SK-N-SH (cell line): ENCODE results near the gene SPAG9. TPM values are rescaled to one million over a fixed set of nuclear protein-coding genes. Genes with fewer than 3 reads are reported as not detected.

Experiments used
- CTCF ChIA-PET: fragments of 300-600, 350-600 bp; formaldehyde crosslinking; extraction: SDS; loops from one replicate; lab custom pipeline; 2021; lab: Yijun Ruan, JAX
- POLR2A ChIA-PET: fragments of 350-600 bp; sonication (Branson Sonifier 250); formaldehyde crosslinking; extraction: SDS; loops from one replicate; lab custom pipeline; 2020; ENCODE audit warnings: antibody characterized with exemption, inconsistent platforms; lab: Yijun Ruan, JAX
- DNase-seq: peaks from one replicate; pipeline ENCODE4 v3.0.0; 2012
- H2AFZ ChIP-seq: fragments of 200-600 bp; sonication (generic); 2 replicates; pipeline ENCODE4 v1.8.1; 2016; ENCODE audit warnings: antibody characterized with exemption, mild to moderate bottlenecking, low read depth
- H3F3A ChIP-seq: fragments of 200-600 bp; sonication (generic); replicated peaks from 2 replicates; pipeline ENCODE3; 2016; ENCODE audit warnings: antibody characterized with exemption, mild to moderate bottlenecking; ENCODE audit not compliant: insufficient read depth
- H3K27ac ChIP-seq, 2 experiments: fragments of 200-500 bp in 1 of 2; fragments of 200-600 bp in 1 of 2; sonication (Bioruptor generic) in 1 of 2; sonication (generic), shearing (Covaris generic) in 1 of 2; 2 replicates each; pipeline versions ENCODE4 v1.5.1 to v1.6.1; 2014 to 2016; ENCODE audit warnings: low read depth in 2 of 2, inconsistent platforms in 1 of 2, low read length in 1 of 2, mild to moderate bottlenecking in 1 of 2, mixed read lengths in 1 of 2
- H3K27me3 ChIP-seq: fragments of 200-600 bp; sonication (generic), shearing (Covaris generic); 2 replicates; pipeline ENCODE4 v1.6.1; 2016; ENCODE audit warnings: mixed run types; ENCODE audit not compliant: insufficient read depth
- H3K36me3 ChIP-seq, 2 experiments: fragments of 200-500 bp in 1 of 2; fragments of 200-600 bp in 1 of 2; sonication (Bioruptor generic) in 1 of 2; sonication (generic) in 1 of 2; replicated peaks in 1 of 2; 2 replicates each; pipeline versions ENCODE3 to v1.5.1; 2014 to 2016; ENCODE audit warnings: low read length in 1 of 2, mild to moderate bottlenecking in 1 of 2; ENCODE audit not compliant: insufficient read depth in 2 of 2, control insufficient read depth in 1 of 2
- H3K4me1 ChIP-seq, 2 experiments: fragments of 200-500 bp in 1 of 2; fragments of 200-600 bp in 1 of 2; sonication (Bioruptor generic) in 1 of 2; sonication (generic), shearing (Covaris generic) in 1 of 2; 2 replicates each; pipeline versions ENCODE4 v1.5.1 to v1.6.1; 2014 to 2016; ENCODE audit warnings: low read depth in 1 of 2, low read length in 1 of 2, mixed run types in 1 of 2; ENCODE audit not compliant: insufficient read depth in 2 of 2, control insufficient read depth in 1 of 2
- H3K4me2 ChIP-seq: fragments of 200-600 bp; sonication (generic), shearing (Covaris generic); 2 replicates; pipeline ENCODE4 v1.6.1; 2017; ENCODE audit warnings: mixed run types
- H3K4me3 ChIP-seq, 2 experiments: fragments of 200-500 bp in 1 of 2; fragments of 200-600 bp in 1 of 2; sonication (Bioruptor generic) in 1 of 2; sonication (generic), shearing (Covaris generic) in 1 of 2; 2 replicates each; pipeline versions ENCODE4 v1.5.1 to v1.8.1; 2014 to 2016; ENCODE audit warnings: low read depth in 2 of 2, inconsistent platforms in 1 of 2, low read length in 1 of 2, mild to moderate bottlenecking in 1 of 2, mixed read lengths in 1 of 2, moderate library complexity in 1 of 2
- H3K79me2 ChIP-seq: fragments of 200-600 bp; sonication (generic); 2 replicates; pipeline ENCODE4 v1.8.1; 2017; ENCODE audit warnings: mild to moderate bottlenecking; ENCODE audit not compliant: insufficient read depth
- H3K9ac ChIP-seq: fragments of 200-600 bp; sonication (generic); 2 replicates; pipeline ENCODE4 v1.6.1; 2017; ENCODE audit warnings: mixed run types
- H3K9me2 ChIP-seq: fragments of 200-600 bp; sonication (generic); 2 replicates; pipeline ENCODE4 v1.6.1; 2017; ENCODE audit warnings: mixed run types
- H3K9me3 ChIP-seq: fragments of 200-600 bp; sonication (generic); 2 replicates; pipeline ENCODE4 v1.6.1; 2017; ENCODE audit warnings: mixed run types, mild to moderate bottlenecking, moderate library complexity
- H4K20me1 ChIP-seq: fragments of 200-600 bp; sonication (generic); 2 replicates; pipeline ENCODE4 v1.6.1; 2017; ENCODE audit warnings: mild to moderate bottlenecking, mixed run types; ENCODE audit not compliant: insufficient read depth
- CTCF ChIP-seq: fragments of 200-600 bp; sonication (generic); IDR thresholded peaks from 2 replicates; pipeline ENCODE4 v1.6.1; 2017; ENCODE audit warnings: antibody characterized with exemption, mild to moderate bottlenecking, moderate library complexity
- ELF1 ChIP-seq: IDR thresholded peaks from 2 replicates; pipeline ENCODE4 v1.4.0; 2012
- MEF2A ChIP-seq: IDR thresholded peaks from 2 replicates; pipeline ENCODE4 v1.4.0; 2012; ENCODE audit warnings: low read depth, borderline replicate concordance
- REST ChIP-seq: IDR thresholded peaks from 2 replicates; pipeline ENCODE4 v1.6.1; 2012; ENCODE audit warnings: mild to moderate bottlenecking, low read depth, low read length, moderate library complexity
- RXRA ChIP-seq: IDR thresholded peaks from 2 replicates; pipeline ENCODE4 v1.4.0; 2012; ENCODE audit warnings: low read depth, mild to moderate bottlenecking, borderline replicate concordance
- TEAD4 ChIP-seq: IDR thresholded peaks from 2 replicates; pipeline ENCODE4 v1.4.0; 2012; ENCODE audit warnings: mild to moderate bottlenecking, borderline replicate concordance; ENCODE audit not compliant: insufficient read depth
- YY1 ChIP-seq: IDR thresholded peaks from 2 replicates; pipeline ENCODE4 v1.4.0; 2012; ENCODE audit warnings: low read depth, mild to moderate bottlenecking
- WGBS: methylation state at CpG from one replicate; pipeline ENCODE4 v1.1.6; 2017; ENCODE audit warnings: low lambda C conversion rate; 5-methylcytosine and 5-hydroxymethylcytosine counted together
- polyA plus RNA-seq, 3 experiments: library from polyadenylated mRNA; depleted of rRNA; stranded (reverse); fragments of >200 nt; gene quantifications; 2 replicates each; pipeline ENCODE4 v1.2.3, GENCODE V29; 2012
- TF ChIP-seq, protein P1 (sequence below): IDR thresholded peaks from 2 replicates; pipeline ENCODE4 v1.4.0; 2012; ENCODE audit warnings: low read depth
- TF ChIP-seq, protein P2 (sequence below): IDR thresholded peaks from 2 replicates; pipeline ENCODE4; 2012

SPAG9 gene
- polyA plus RNA-seq, 1 of the 3 experiments (the other 2 are of a cell fraction) = 32.1 TPM

DNA sequence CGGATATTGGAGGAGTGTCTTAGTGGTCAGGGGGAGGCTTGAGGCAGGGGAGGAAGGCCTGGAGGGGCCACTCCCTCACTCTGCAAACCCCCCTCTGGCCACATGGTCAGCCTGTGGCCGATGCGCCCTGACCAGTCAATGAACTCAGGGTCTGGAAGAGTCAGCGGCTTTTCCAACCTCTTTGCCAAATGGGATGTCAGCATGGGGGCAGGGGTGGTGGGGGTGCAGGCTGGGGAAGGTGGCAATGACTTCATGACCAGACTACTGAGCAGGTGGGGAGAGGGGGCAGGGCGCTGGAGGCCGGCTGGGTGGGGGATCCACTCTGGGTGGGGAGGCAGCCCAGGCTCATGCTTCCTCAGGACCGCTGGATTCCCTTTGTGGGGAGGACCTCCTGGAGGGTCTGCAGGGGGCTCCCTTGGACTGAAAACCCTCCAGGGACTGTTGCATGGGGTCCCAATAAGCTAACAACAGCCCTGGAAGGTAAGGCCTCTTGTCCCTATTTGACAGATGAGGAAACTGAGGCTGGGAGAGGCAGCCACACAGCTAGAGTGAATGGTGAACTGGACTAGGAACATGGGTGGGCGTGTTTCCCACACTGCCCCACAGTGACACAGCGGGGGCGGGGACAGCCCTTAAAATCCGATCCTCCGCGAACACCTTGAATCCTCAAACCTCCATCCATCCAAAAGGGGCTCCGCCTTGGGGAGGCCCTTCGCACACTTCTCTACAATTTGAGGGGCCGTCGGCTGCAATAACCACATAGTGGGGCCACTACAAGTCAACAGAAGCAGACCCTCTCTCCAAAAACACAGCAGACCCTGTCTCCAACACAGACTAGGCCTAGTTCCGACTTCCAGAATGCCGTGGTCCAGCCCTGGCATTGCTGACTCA, 173.5 kb downstream of the SPAG9 start (continued):
- no peak for TF ChIP-seq REST
- TF ChIP-seq, protein P1, sequence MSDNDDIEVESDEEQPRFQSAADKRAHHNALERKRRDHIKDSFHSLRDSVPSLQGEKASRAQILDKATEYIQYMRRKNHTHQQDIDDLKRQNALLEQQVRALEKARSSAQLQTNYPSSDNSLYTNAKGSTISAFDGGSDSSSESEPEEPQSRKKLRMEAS = no peak
- TF ChIP-seq, protein P2, sequence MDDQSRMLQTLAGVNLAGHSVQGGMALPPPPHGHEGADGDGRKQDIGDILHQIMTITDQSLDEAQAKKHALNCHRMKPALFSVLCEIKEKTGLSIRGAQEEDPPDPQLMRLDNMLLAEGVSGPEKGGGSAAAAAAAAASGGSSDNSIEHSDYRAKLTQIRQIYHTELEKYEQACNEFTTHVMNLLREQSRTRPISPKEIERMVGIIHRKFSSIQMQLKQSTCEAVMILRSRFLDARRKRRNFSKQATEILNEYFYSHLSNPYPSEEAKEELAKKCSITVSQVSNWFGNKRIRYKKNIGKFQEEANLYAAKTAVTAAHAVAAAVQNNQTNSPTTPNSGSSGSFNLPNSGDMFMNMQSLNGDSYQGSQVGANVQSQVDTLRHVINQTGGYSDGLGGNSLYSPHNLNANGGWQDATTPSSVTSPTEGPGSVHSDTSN = no peak
- TF ChIP-seq TEAD4 = no peak
- no peak for TF ChIP-seq RXRA
- TF ChIP-seq ELF1 = no peak
- TF ChIP-seq MEF2A = no peak
- TF ChIP-seq YY1 = no peak
- TF ChIP-seq, all 33 proteins: peak for 0

DNA sequence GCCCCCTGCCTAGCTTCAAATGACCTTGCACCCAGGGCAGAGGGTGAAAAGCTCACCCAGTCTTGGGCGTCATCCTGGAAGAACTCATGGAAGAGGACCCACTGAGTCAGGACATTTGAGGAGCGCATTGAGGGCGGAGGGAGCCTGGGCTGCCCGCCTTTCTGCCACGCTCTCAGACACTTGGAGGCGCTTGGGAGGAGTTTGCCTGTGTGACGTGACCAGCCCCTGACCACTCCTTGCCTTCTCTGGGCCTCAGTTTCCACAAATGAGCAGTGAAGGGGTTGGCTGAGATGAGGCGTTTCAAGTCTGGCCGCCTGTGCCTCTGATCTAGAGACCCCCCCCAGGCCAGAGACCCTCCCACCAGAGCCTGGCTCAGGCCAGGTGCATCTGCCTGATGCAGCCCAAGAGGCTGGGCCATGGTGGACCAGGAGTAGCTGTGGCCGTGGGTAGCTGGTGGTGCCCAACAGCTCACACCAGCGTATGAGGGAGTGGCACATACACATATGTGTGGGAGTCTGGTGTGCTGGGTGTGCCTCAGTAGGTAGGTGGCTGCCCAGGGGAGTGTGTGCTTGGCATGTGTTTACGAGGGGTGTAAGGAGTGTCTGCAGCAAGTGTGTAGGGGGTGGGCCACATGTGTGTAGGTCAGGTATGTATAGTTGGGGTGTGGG, 174.3 kb downstream of the SPAG9 start:
- no peaks in the 10 kb centered on the region for H3K36me3 ChIP-seq
- WGBS = 97% methylated on average over 11 of the region's 12 CpGs

More for the DNA sequence above, 174.3 kb downstream of the SPAG9 start:
- no peak overlapping the region for H2AFZ ChIP-seq
- no peak overlapping the region for H3K4me2 ChIP-seq
- peak overlapping the region in 1 of 2 experiments; percentile 8; a peak in 1 of 4 replicates for H3K27ac ChIP-seq
- no peak overlapping the region for H3K4me3 ChIP-seq
- no peak for TF ChIP-seq CTCF
- TF ChIP-seq, all 33 proteins: peak for 0
- CTCF ChIA-PET = interaction anchor here (0.7 to 16.9 kb wide), 6 partner anchors 10 to 163 kb away, joined by 3 to 820 read pairs (median 8); partner anchors contain the start of gene TOB1
- Histone ChIP-seq H3K27me3 (no peaks in the 10 kb centered on the region), H3K9me2 (no peaks in the 10 kb centered on the region), H3K4me1 (peaks cover 27 to 72% of the 10 kb centered on the region in 2 experiments; a peak in 3 of 4 replicates), H3K9me3 (no peaks in the 10 kb centered on the region), H3K9ac (no peak overlapping the region), H3F3A (peaks cover 11% of the 10 kb centered on the region), H4K20me1 (no peaks in the 10 kb centered on the region), H3K79me2 (no peaks in the 10 kb centered on the region)
- DNase-seq = no peak
- POLR2A ChIA-PET = interaction anchor here (3.0 to 15.4 kb wide), 2 partner anchors 8 to 83 kb away, joined by 16 to 609 read pairs; partner anchors contain the start of gene TOB1
